Lower leg skin (tissue), 4 donors: ENCODE data around the gene CDK17. TPM values are rescaled to one million over a fixed set of nuclear protein-coding genes. Genes with fewer than 3 reads are reported as not detected.

Experiments
- DNase-seq, 2 donors: peaks; one replicate each; pipeline ENCODE4 v3.0.0-alpha.2; 2019; ENCODE audit warnings: low spot score in 2 of 2
- H3K4me3 ChIP-seq: fragments of 200-600 bp; sonication (generic); 2 replicates; pipeline ENCODE4 v1.5.1; 2017; ENCODE audit warnings: mild to moderate bottlenecking, low read depth; ENCODE audit not compliant: poor library complexity, severe bottlenecking
- POLR2A ChIP-seq, 2 donors: fragments of 450-650 bp; IDR thresholded peaks; one replicate each; pipeline ENCODE4 v1.6.1; 2016 to 2017; ENCODE audit warnings: antibody characterized with exemption in 2 of 2, mild to moderate bottlenecking in 1 of 2, moderate library complexity in 1 of 2
- WGBS, 2 donors: methylation state at CpG; one replicate each; pipeline ENCODE4 v1.1.5; 2018; 5-methylcytosine and 5-hydroxymethylcytosine counted together
- intact Hi-C: fragments of 100-400 bp; cut with DNase I; formaldehyde crosslinking; loops from one replicate; pipeline ENCODE4 v1.15.0; 2023; ENCODE audit warnings: low total_unique reads
- total RNA-seq, 4 donors: library from RNA; depleted of rRNA; stranded (reverse); fragments of >200 nt; gene quantifications; one replicate each; pipeline ENCODE4 v1.1.0, GENCODE V29; 2016
- TF ChIP-seq, protein P1 (sequence below), 3 donors: fragments of 450-650 bp; IDR thresholded peaks; one replicate each; pipeline ENCODE4 v1.5.1; 2016; ENCODE audit warnings: antibody characterized with exemption in 3 of 3, mild to moderate bottlenecking in 3 of 3, moderate library complexity in 2 of 3

The CDK17 gene
- total RNA-seq, 4 donors from 2014 or later, result 27.3 to 41.9 (median 30.8) TPM

DNA sequence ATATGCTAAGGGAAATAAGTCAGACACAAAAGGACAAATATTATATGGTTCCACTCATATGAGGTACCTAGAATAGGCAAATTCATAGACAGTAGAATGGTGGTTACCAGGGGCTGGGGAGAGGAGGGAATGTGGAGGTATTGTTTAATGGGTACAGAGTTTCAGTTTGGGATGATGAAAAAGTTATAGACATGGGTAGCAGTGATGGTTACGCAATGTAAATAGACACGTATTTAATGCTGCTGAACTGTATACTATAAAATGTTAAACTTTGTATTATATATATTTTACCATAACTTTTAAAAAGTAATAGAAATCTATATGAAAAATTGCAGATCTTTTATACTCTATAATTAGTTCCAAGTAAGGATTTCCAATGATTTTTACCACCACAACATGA lies 71.2 kb downstream of the CDK17 start:
- H3K4me3 ChIP-seq, result no peak overlapping the region
- intact Hi-C loops, result no loop called here
- DNase-seq, result no peak
- TF ChIP-seq, protein P1, sequence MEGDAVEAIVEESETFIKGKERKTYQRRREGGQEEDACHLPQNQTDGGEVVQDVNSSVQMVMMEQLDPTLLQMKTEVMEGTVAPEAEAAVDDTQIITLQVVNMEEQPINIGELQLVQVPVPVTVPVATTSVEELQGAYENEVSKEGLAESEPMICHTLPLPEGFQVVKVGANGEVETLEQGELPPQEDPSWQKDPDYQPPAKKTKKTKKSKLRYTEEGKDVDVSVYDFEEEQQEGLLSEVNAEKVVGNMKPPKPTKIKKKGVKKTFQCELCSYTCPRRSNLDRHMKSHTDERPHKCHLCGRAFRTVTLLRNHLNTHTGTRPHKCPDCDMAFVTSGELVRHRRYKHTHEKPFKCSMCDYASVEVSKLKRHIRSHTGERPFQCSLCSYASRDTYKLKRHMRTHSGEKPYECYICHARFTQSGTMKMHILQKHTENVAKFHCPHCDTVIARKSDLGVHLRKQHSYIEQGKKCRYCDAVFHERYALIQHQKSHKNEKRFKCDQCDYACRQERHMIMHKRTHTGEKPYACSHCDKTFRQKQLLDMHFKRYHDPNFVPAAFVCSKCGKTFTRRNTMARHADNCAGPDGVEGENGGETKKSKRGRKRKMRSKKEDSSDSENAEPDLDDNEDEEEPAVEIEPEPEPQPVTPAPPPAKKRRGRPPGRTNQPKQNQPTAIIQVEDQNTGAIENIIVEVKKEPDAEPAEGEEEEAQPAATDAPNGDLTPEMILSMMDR (IDR thresholded peaks at IDR 0.05), result no peak
- no peak for TF ChIP-seq POLR2A (IDR thresholded peaks at IDR 0.05)
- 95 to 96% methylated on average over 2 of the region's 2 CpGs for WGBS, 2 donors

DNA sequence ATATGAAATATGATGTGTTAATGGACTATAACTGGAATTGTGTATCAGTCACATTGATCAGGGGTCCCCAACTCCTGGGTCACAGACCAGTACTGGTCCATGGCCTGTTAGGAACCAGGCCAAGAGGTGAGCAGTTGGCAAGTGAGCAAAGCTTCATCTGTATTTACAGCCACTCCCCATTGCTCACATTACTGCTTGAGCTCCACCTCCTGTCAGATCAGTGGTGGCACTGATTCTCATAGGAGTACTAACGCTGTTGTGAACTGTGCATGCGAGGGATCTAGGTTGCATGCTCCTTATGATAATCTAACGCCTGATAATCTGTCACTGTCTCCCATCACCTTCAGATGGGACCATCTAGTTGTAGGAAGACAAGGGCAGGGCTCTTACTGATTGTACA lies 72.3 kb downstream of the CDK17 start:
- 85 to 90% methylated on average over 3 of the region's 3 CpGs for WGBS, 2 donors
- no peak for DNase-seq
- H3K4me3 ChIP-seq, result no peak overlapping the region
- TF ChIP-seq, protein P1 (IDR thresholded peaks at IDR 0.05), result no peak
- TF ChIP-seq POLR2A (IDR thresholded peaks at IDR 0.05), result no peak
- intact Hi-C loops, result no loop called here

DNA sequence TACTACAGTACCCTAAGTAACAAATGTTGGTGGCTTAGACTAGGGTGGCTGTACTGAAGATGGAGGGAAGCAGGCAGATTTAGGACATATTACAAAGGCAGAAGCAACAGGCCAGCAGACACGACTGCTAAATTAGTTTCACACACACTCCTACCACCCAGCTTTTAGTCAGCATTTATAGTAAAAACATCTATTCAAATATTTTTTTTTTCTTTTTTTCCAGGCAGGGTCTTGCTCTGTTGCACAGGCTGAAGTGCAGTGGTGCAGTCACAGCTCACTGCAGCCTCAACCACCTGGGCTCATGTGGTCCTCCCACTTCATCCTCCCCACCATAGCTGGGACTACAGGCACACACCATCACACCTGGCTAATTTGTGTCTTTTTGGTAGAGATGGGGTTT lies 72.9 kb downstream of the CDK17 start:
- no peak for TF ChIP-seq POLR2A (IDR thresholded peaks at IDR 0.05)
- 59 to 72% methylated on average over 1 of the region's 1 CpG for WGBS, 2 donors
- no peak for DNase-seq
- H3K4me3 ChIP-seq, result no peak overlapping the region
- intact Hi-C loops, result no loop called here

DNA sequence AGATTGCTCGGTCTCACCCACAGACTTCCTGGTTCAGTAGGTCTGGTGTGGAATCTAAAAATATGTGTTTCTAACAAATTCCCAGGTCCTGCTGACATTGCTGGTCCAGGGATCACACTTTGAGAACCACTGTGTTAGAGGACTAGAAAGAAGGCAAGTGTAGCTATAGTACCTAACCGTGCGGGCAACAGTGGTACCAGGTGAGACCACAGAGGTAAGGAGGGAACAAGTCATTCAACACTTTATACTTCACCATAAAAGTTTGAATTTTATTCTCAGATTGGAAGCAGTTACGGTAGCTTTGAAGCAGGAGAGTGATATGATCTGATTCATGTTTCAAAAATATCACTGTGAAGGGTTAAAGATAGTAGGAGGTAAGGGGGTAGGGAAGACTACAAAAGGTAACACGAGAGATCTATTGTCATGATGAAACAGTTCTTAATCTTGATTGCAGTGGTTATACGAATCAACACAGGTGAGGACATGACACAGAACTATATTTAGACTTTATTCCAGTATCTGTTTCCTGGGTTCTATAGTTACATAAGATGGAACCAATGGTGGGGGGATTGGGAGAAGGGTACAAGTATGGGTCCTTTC lies 73.5 kb downstream of the CDK17 start:
- intact Hi-C loops, result no loop called here
- DNase-seq, result no peak
- 78% methylated on average over 6 of the region's 6 CpGs for WGBS, 2 donors
- TF ChIP-seq POLR2A (IDR thresholded peaks at IDR 0.05), result no peak
- TF ChIP-seq, protein P1 (IDR thresholded peaks at IDR 0.05), result no peak
- no peak overlapping the region for H3K4me3 ChIP-seq

DNA sequence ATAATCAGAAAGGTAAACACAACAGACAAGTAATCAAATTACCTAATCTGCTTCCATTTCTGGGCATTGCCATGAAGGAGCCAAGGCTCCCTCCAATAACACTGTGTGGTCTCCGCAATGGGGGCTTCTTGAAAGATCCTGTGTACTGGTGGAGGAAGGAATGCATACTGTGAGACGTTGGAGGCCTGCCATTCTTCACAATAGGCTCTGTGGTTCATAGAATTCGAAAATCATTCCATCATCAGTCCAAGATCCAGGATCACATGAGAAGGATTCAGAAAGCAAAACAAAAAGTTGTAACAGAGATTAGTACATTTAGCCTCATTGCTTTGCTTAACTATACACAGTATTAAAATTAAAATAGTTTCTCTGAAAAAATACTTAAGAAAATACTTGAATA lies 76.3 kb downstream of the CDK17 start:
- H3K4me3 ChIP-seq, result no peak overlapping the region
- no peak for DNase-seq
- intact Hi-C loops, result no loop called here
- WGBS, 2 donors, result 64 to 78% methylated on average over 3 of the region's 3 CpGs
- TF ChIP-seq, protein P1 (IDR thresholded peaks at IDR 0.05), result no peak
- no peak for TF ChIP-seq POLR2A (IDR thresholded peaks at IDR 0.05)

DNA sequence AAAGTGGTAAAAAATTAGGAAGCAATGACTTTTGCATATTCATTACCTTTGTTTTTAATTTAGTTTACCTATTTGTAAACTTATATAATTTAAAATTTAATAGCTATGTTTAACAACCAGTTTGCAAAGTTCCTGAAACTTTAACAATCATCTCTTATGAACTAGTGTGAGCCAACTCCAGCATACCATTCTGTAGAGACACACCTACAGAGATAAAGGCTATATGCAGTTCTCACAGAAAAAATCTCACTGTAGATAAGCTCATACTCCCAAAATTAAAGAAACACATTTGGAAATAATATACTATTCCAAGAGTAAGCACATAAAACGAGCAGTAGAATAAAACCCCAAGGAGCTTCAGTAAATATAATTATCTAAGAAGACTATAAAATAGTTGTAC lies 77.5 kb downstream of the CDK17 start:
- TF ChIP-seq POLR2A (IDR thresholded peaks at IDR 0.05), result no peak
- TF ChIP-seq, protein P1 (IDR thresholded peaks at IDR 0.05), result no peak
- intact Hi-C loops, result no loop called here
- no peak overlapping the region for H3K4me3 ChIP-seq
- WGBS, 2 donors, result 80 to 87% methylated on average over 1 of the region's 1 CpG
- DNase-seq, result no peak
